SK-N-SH (cell line): ENCODE measurements around the gene GLOD4. TPM values are rescaled to one million over a fixed set of nuclear protein-coding genes. Genes with fewer than 3 reads are reported as not detected.
A peak's percentile ranks its signal among the peaks of the same experiment; 100 is the strongest.

Source experiments
- CTCF ChIA-PET: fragments of 300-600, 350-600 bp; formaldehyde crosslinking; extraction: SDS; loops from one replicate; lab custom pipeline; 2021; lab: Yijun Ruan, JAX
- POLR2A ChIA-PET: fragments of 350-600 bp; sonication (Branson Sonifier 250); formaldehyde crosslinking; extraction: SDS; loops from one replicate; lab custom pipeline; 2020; ENCODE audit warnings: antibody characterized with exemption, inconsistent platforms; lab: Yijun Ruan, JAX
- DNase-seq: peaks from one replicate; pipeline ENCODE4 v3.0.0; 2012
- H2AFZ ChIP-seq: fragments of 200-600 bp; sonication (generic); 2 replicates; pipeline ENCODE4 v1.8.1; 2016; ENCODE audit warnings: antibody characterized with exemption, mild to moderate bottlenecking, low read depth
- H3F3A ChIP-seq: fragments of 200-600 bp; sonication (generic); replicated peaks from 2 replicates; pipeline ENCODE3; 2016; ENCODE audit warnings: antibody characterized with exemption, mild to moderate bottlenecking; ENCODE audit not compliant: insufficient read depth
- H3K27ac ChIP-seq, 2 experiments: fragments of 200-500 bp in 1 of 2; fragments of 200-600 bp in 1 of 2; sonication (Bioruptor generic) in 1 of 2; sonication (generic), shearing (Covaris generic) in 1 of 2; 2 replicates each; pipeline versions ENCODE4 v1.5.1 to v1.6.1; 2014 to 2016; ENCODE audit warnings: low read depth in 2 of 2, inconsistent platforms in 1 of 2, low read length in 1 of 2, mild to moderate bottlenecking in 1 of 2, mixed read lengths in 1 of 2
- H3K27me3 ChIP-seq: fragments of 200-600 bp; sonication (generic), shearing (Covaris generic); 2 replicates; pipeline ENCODE4 v1.6.1; 2016; ENCODE audit warnings: mixed run types; ENCODE audit not compliant: insufficient read depth
- H3K36me3 ChIP-seq, 2 experiments: fragments of 200-500 bp in 1 of 2; fragments of 200-600 bp in 1 of 2; sonication (Bioruptor generic) in 1 of 2; sonication (generic) in 1 of 2; replicated peaks in 1 of 2; 2 replicates each; pipeline versions ENCODE3 to v1.5.1; 2014 to 2016; ENCODE audit warnings: low read length in 1 of 2, mild to moderate bottlenecking in 1 of 2; ENCODE audit not compliant: insufficient read depth in 2 of 2, control insufficient read depth in 1 of 2
- H3K4me1 ChIP-seq, 2 experiments: fragments of 200-500 bp in 1 of 2; fragments of 200-600 bp in 1 of 2; sonication (Bioruptor generic) in 1 of 2; sonication (generic), shearing (Covaris generic) in 1 of 2; 2 replicates each; pipeline versions ENCODE4 v1.5.1 to v1.6.1; 2014 to 2016; ENCODE audit warnings: low read depth in 1 of 2, low read length in 1 of 2, mixed run types in 1 of 2; ENCODE audit not compliant: insufficient read depth in 2 of 2, control insufficient read depth in 1 of 2
- H3K4me2 ChIP-seq: fragments of 200-600 bp; sonication (generic), shearing (Covaris generic); 2 replicates; pipeline ENCODE4 v1.6.1; 2017; ENCODE audit warnings: mixed run types
- H3K4me3 ChIP-seq, 2 experiments: fragments of 200-500 bp in 1 of 2; fragments of 200-600 bp in 1 of 2; sonication (Bioruptor generic) in 1 of 2; sonication (generic), shearing (Covaris generic) in 1 of 2; 2 replicates each; pipeline versions ENCODE4 v1.5.1 to v1.8.1; 2014 to 2016; ENCODE audit warnings: low read depth in 2 of 2, inconsistent platforms in 1 of 2, low read length in 1 of 2, mild to moderate bottlenecking in 1 of 2, mixed read lengths in 1 of 2, moderate library complexity in 1 of 2
- H3K79me2 ChIP-seq: fragments of 200-600 bp; sonication (generic); 2 replicates; pipeline ENCODE4 v1.8.1; 2017; ENCODE audit warnings: mild to moderate bottlenecking; ENCODE audit not compliant: insufficient read depth
- H3K9ac ChIP-seq: fragments of 200-600 bp; sonication (generic); 2 replicates; pipeline ENCODE4 v1.6.1; 2017; ENCODE audit warnings: mixed run types
- H3K9me2 ChIP-seq: fragments of 200-600 bp; sonication (generic); 2 replicates; pipeline ENCODE4 v1.6.1; 2017; ENCODE audit warnings: mixed run types
- H3K9me3 ChIP-seq: fragments of 200-600 bp; sonication (generic); 2 replicates; pipeline ENCODE4 v1.6.1; 2017; ENCODE audit warnings: mixed run types, mild to moderate bottlenecking, moderate library complexity
- H4K20me1 ChIP-seq: fragments of 200-600 bp; sonication (generic); 2 replicates; pipeline ENCODE4 v1.6.1; 2017; ENCODE audit warnings: mild to moderate bottlenecking, mixed run types; ENCODE audit not compliant: insufficient read depth
- CTCF ChIP-seq: fragments of 200-600 bp; sonication (generic); IDR thresholded peaks from 2 replicates; pipeline ENCODE4 v1.6.1; 2017; ENCODE audit warnings: antibody characterized with exemption, mild to moderate bottlenecking, moderate library complexity
- EP300 ChIP-seq, 2 experiments: IDR thresholded peaks; 2 replicates each; pipeline versions ENCODE4 v1.4.0 to v1.6.1; 2012; ENCODE audit warnings: borderline replicate concordance in 1 of 2, low read depth in 1 of 2, low read length in 1 of 2
- EZH2phosphoT487 ChIP-seq: fragments of 200-600 bp; sonication (generic); IDR thresholded peaks from 2 replicates; pipeline ENCODE4 v1.6.1; 2017; ENCODE audit warnings: low read depth, mixed run types, mild to moderate bottlenecking, antibody characterized with exemption, moderate library complexity, borderline replicate concordance
- GATA2 ChIP-seq: sonication (generic); formaldehyde crosslinking; IDR thresholded peaks from 2 replicates; pipeline ENCODE4 v1.5.0; 2020; ENCODE audit warnings: mild to moderate bottlenecking, missing genetic modification reagents
- IRF3 ChIP-seq: fragments of 150-350 bp; IDR thresholded peaks from 2 replicates; pipeline ENCODE4 v1.6.1; 2016; ENCODE audit warnings: mild to moderate bottlenecking, low read depth, low read length
- JUND ChIP-seq: IDR thresholded peaks from 2 replicates; pipeline ENCODE4 v1.4.0; 2012
- MEF2A ChIP-seq: IDR thresholded peaks from 2 replicates; pipeline ENCODE4 v1.4.0; 2012; ENCODE audit warnings: low read depth, borderline replicate concordance
- POLR2AphosphoS5 ChIP-seq: IDR thresholded peaks from 2 replicates; pipeline ENCODE4 v1.6.1; 2012; ENCODE audit warnings: low read depth, low read length
- RCOR1 ChIP-seq: fragments of 150-350 bp; IDR thresholded peaks from 2 replicates; pipeline ENCODE4 v1.6.1; 2017; ENCODE audit warnings: antibody characterized with exemption, low read length
- TEAD4 ChIP-seq: IDR thresholded peaks from 2 replicates; pipeline ENCODE4 v1.4.0; 2012; ENCODE audit warnings: mild to moderate bottlenecking, borderline replicate concordance; ENCODE audit not compliant: insufficient read depth
- YY1 ChIP-seq: IDR thresholded peaks from 2 replicates; pipeline ENCODE4 v1.4.0; 2012; ENCODE audit warnings: low read depth, mild to moderate bottlenecking
- WGBS: methylation state at CpG from one replicate; pipeline ENCODE4 v1.1.6; 2017; ENCODE audit warnings: low lambda C conversion rate; 5-methylcytosine and 5-hydroxymethylcytosine counted together
- polyA plus RNA-seq, 3 experiments: library from polyadenylated mRNA; depleted of rRNA; stranded (reverse); fragments of >200 nt; gene quantifications; 2 replicates each; pipeline ENCODE4 v1.2.3, GENCODE V29; 2012
- TF ChIP-seq, protein P1 (sequence below): IDR thresholded peaks from 2 replicates; pipeline ENCODE4 v1.4.0; 2012; ENCODE audit warnings: low read depth, borderline replicate concordance
- TF ChIP-seq, protein P2 (sequence below): fragments of 150-350 bp; IDR thresholded peaks from 2 replicates; pipeline ENCODE4 v1.6.1; 2017; ENCODE audit warnings: antibody characterized with exemption, low read length, low read depth, borderline replicate concordance
- TF ChIP-seq, protein P3 (sequence below): IDR thresholded peaks from 2 replicates; pipeline ENCODE4 v1.4.0; 2012; ENCODE audit warnings: low read depth
- TF ChIP-seq, protein P4 (sequence below): IDR thresholded peaks from 2 replicates; pipeline ENCODE4 v1.4.0; 2012; ENCODE audit warnings: low read depth, borderline replicate concordance

GLOD4 gene
- polyA plus RNA-seq, 1 of the 3 experiments (the other 2 are of a cell fraction), result 34.3 TPM

- peaks cover 40% of the 10 kb centered on the region; the same call in 1 of the 2 replicates for H3K27me3 ChIP-seq
- peak; percentile 31 for DNase-seq
- H4K20me1 ChIP-seq, result no peaks in the 10 kb centered on the region
- no peaks in the 10 kb centered on the region for H3K9me3 ChIP-seq
- no peak overlapping the region for H3K9ac ChIP-seq
- ChIA-PET POLR2A (no interaction called here), CTCF (interaction anchor here (1.2 to 3.2 kb wide), 3 partner anchors 8 to 194 kb away, joined by 3 to 10 read pairs (median 7); partner anchors contain the start of gene TIMM22)
- H3K27ac ChIP-seq, result no peak overlapping the region
- H3K79me2 ChIP-seq, result no peaks in the 10 kb centered on the region
- no peak overlapping the region for H3K4me2 ChIP-seq
- no peaks in the 10 kb centered on the region for H3K36me3 ChIP-seq
- WGBS, result 85% methylated on average over 18 of the region's 37 CpGs
- H2AFZ ChIP-seq, result no peak overlapping the region
- H3K9me2 ChIP-seq, result no peaks in the 10 kb centered on the region
- no peaks in the 10 kb centered on the region for H3F3A ChIP-seq
- H3K4me3 ChIP-seq, result no peak overlapping the region
- H3K4me1 ChIP-seq, result peaks cover 0 to 8% of the 10 kb centered on the region in 2 experiments; a peak in 1 of 4 replicates
- TF ChIP-seq, protein P1, sequence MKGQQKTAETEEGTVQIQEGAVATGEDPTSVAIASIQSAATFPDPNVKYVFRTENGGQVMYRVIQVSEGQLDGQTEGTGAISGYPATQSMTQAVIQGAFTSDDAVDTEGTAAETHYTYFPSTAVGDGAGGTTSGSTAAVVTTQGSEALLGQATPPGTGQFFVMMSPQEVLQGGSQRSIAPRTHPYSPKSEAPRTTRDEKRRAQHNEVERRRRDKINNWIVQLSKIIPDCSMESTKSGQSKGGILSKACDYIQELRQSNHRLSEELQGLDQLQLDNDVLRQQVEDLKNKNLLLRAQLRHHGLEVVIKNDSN, result no peak
- no peak for TF ChIP-seq CTCF
- no peak for TF ChIP-seq POLR2AphosphoS5
- no peak for TF ChIP-seq YY1
- no peak for TF ChIP-seq RCOR1
- TF ChIP-seq JUND, result no peak
- TF ChIP-seq, protein P2, sequence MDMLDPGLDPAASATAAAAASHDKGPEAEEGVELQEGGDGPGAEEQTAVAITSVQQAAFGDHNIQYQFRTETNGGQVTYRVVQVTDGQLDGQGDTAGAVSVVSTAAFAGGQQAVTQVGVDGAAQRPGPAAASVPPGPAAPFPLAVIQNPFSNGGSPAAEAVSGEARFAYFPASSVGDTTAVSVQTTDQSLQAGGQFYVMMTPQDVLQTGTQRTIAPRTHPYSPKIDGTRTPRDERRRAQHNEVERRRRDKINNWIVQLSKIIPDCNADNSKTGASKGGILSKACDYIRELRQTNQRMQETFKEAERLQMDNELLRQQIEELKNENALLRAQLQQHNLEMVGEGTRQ, result no peak
- TF ChIP-seq, all 33 proteins: peak for 0
Measured at GRCh38 chr17:802901-803881, 21.1 kb upstream of the GLOD4 start.

GRCh38 chr17:802481-802880 lies 20.4 kb upstream of the GLOD4 start:
- Histone ChIP-seq H3K27ac (no peak overlapping the region), H3K4me3 (no peak overlapping the region), H3K9me3 (no peaks in the 10 kb centered on the region), H4K20me1 (no peaks in the 10 kb centered on the region), H3K9me2 (no peaks in the 10 kb centered on the region), H3F3A (no peaks in the 10 kb centered on the region), H2AFZ (no peak overlapping the region), H3K4me2 (no peak overlapping the region), H3K36me3 (no peaks in the 10 kb centered on the region), H3K4me1 (peaks cover 0 to 8% of the 10 kb centered on the region in 2 experiments; a peak in 1 of 4 replicates), H3K9ac (no peak overlapping the region), H3K27me3 (peaks cover 34% of the 10 kb centered on the region; the same call in 1 of the 2 replicates), H3K79me2 (no peaks in the 10 kb centered on the region)
- WGBS, result 75% methylated on average over 7 of the region's 14 CpGs
- ChIA-PET POLR2A (no interaction called here), CTCF (interaction anchor here (1.2 kb wide), 1 partner anchor 194 kb away, joined by 3 read pairs; the partner anchor contains the start of gene TIMM22)
- no peak for DNase-seq
- TF ChIP-seq EZH2phosphoT487 (no peak), YY1 (no peak), GATA2 (CRISPR knock-in tag) (no peak), MEF2A (no peak), TEAD4 (no peak), IRF3 (no peak), EP300 (IDR thresholded peaks at IDR 0.05; ENCODE audit: borderline replicate concordance in 1 of 2, low read depth in 1 of 2, low read length in 1 of 2) (no peak)
- TF ChIP-seq, protein P3, sequence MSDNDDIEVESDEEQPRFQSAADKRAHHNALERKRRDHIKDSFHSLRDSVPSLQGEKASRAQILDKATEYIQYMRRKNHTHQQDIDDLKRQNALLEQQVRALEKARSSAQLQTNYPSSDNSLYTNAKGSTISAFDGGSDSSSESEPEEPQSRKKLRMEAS, result no peak
- TF ChIP-seq, protein P4, sequence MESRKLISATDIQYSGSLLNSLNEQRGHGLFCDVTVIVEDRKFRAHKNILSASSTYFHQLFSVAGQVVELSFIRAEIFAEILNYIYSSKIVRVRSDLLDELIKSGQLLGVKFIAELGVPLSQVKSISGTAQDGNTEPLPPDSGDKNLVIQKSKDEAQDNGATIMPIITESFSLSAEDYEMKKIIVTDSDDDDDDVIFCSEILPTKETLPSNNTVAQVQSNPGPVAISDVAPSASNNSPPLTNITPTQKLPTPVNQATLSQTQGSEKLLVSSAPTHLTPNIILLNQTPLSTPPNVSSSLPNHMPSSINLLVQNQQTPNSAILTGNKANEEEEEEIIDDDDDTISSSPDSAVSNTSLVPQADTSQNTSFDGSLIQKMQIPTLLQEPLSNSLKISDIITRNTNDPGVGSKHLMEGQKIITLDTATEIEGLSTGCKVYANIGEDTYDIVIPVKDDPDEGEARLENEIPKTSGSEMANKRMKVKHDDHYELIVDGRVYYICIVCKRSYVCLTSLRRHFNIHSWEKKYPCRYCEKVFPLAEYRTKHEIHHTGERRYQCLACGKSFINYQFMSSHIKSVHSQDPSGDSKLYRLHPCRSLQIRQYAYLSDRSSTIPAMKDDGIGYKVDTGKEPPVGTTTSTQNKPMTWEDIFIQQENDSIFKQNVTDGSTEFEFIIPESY, result no peak
